DOHH2 (cell line): ENCODE data around the gene PCAT7.

Experiments used
- CTCF ChIP-seq: fragments of 200-600 bp; sonication (generic); IDR thresholded peaks from one replicate; pipeline ENCODE4 v1.5.1; 2014; ENCODE audit warnings: antibody characterized with exemption, mild to moderate bottlenecking, low read depth, low read length; ENCODE audit not compliant: poor library complexity, severe bottlenecking
- EZH2phosphoT487 ChIP-seq: fragments of 200-600 bp; sonication (generic); IDR thresholded peaks from 2 replicates; pipeline ENCODE4 v1.6.1; 2017; ENCODE audit warnings: borderline replicate concordance, mild to moderate bottlenecking, antibody characterized with exemption, low read length, moderate library complexity, mixed read lengths

GRCh38 chr9:94560237-94560636 is 5.4 kb downstream of the PCAT7 start:
- TF ChIP-seq CTCF (no peak), EZH2phosphoT487 (no peak)
